H9 (cell line): ENCODE data around the gene VLDLR. TPM values are rescaled to one million over a fixed set of nuclear protein-coding genes. Genes with fewer than 3 reads are reported as not detected.

Experiments
- DNase-seq: peaks from one replicate; pipeline ENCODE4 v3.0.0-alpha.2; 2017
- H2AFZ ChIP-seq: one replicate; pipeline ENCODE4 v1.6.1; 2013; ENCODE audit warnings: mild to moderate bottlenecking, low read length, control low read depth, moderate library complexity
- H2AK5ac ChIP-seq: 2 replicates; pipeline ENCODE4 v1.6.1; 2013; ENCODE audit warnings: low read length, control low read depth, mixed read lengths; ENCODE audit not compliant: insufficient read length
- H2BK120ac ChIP-seq: one replicate; pipeline ENCODE4 v1.6.1; 2013; ENCODE audit warnings: low read depth, mild to moderate bottlenecking, low read length, control low read depth, inconsistent platforms; ENCODE audit not compliant: poor library complexity, severe bottlenecking
- H2BK12ac ChIP-seq: 2 replicates; pipeline ENCODE4 v1.6.1; 2013; ENCODE audit warnings: low read length, control low read depth, mixed read lengths, low read depth; ENCODE audit not compliant: insufficient read length
- H2BK15ac ChIP-seq: 2 replicates; pipeline ENCODE4 v1.6.1; 2013; ENCODE audit warnings: low read depth, low read length, control low read depth
- H2BK20ac ChIP-seq: one replicate; pipeline ENCODE4 v1.6.1; 2013; ENCODE audit warnings: low read depth, mild to moderate bottlenecking, low read length, control low read depth, inconsistent platforms; ENCODE audit not compliant: poor library complexity, severe bottlenecking
- H2BK5ac ChIP-seq: 2 replicates; pipeline ENCODE4 v1.6.1; 2013; ENCODE audit warnings: low read length, control low read depth, mixed read lengths; ENCODE audit not compliant: insufficient read length
- H3K14ac ChIP-seq: 2 replicates; pipeline ENCODE4 v1.6.1; 2013; ENCODE audit warnings: low read length, control low read depth; ENCODE audit not compliant: insufficient read depth
- H3K18ac ChIP-seq: 2 replicates; pipeline ENCODE4 v1.6.1; 2013; ENCODE audit warnings: low read depth, mild to moderate bottlenecking, mixed read lengths, low read length, control low read depth; ENCODE audit not compliant: insufficient read length
- H3K23ac ChIP-seq: 2 replicates; pipeline ENCODE4 v1.6.1; 2013; ENCODE audit warnings: low read length, control low read depth, mixed read lengths, low read depth; ENCODE audit not compliant: insufficient read length
- H3K23me2 ChIP-seq: 2 replicates; pipeline ENCODE4 v1.6.1; 2013; ENCODE audit warnings: low read depth, mild to moderate bottlenecking, mixed read lengths, low read length, control low read depth; ENCODE audit not compliant: insufficient read length, poor library complexity, severe bottlenecking
- H3K27ac ChIP-seq: 2 replicates; pipeline ENCODE4 v1.5.1; 2013; ENCODE audit warnings: low read length, control low read depth, mixed read lengths, low read depth; ENCODE audit not compliant: insufficient read length
- H3K27me3 ChIP-seq: 2 replicates; pipeline ENCODE4 v1.6.1; 2013; ENCODE audit warnings: low read length, control low read depth, inconsistent platforms; ENCODE audit not compliant: insufficient read depth
- H3K4ac ChIP-seq: 2 replicates; pipeline ENCODE4 v1.6.1; 2013; ENCODE audit warnings: low read depth, mild to moderate bottlenecking, control low read depth, inconsistent platforms, low read length, moderate library complexity
- H3K4me1 ChIP-seq: 2 replicates; pipeline ENCODE4 v1.6.1; 2013; ENCODE audit warnings: low read length, control low read depth, inconsistent platforms; ENCODE audit not compliant: insufficient read depth
- H3K4me2 ChIP-seq: 2 replicates; pipeline ENCODE4 v1.6.1; 2013; ENCODE audit warnings: low read length, control low read depth, mixed read lengths; ENCODE audit not compliant: insufficient read length, insufficient read depth
- H3K56ac ChIP-seq: 2 replicates; pipeline ENCODE4 v1.6.1; 2013; ENCODE audit warnings: low read depth, mild to moderate bottlenecking, mixed read lengths, low read length, control low read depth; ENCODE audit not compliant: insufficient read length
- H3K79me1 ChIP-seq: 2 replicates; pipeline ENCODE4 v1.6.1; 2013; ENCODE audit warnings: low read depth, mild to moderate bottlenecking, moderate library complexity, low read length, control low read depth, inconsistent platforms; ENCODE audit not compliant: insufficient read depth, poor library complexity, severe bottlenecking
- H3K79me2 ChIP-seq: 2 replicates; pipeline ENCODE4 v1.6.1; 2013; ENCODE audit warnings: low read length, control low read depth, inconsistent platforms; ENCODE audit not compliant: insufficient read depth
- H3K9ac ChIP-seq: 2 replicates; pipeline ENCODE4 v1.6.1; 2013; ENCODE audit warnings: low read length, control low read depth, mixed read lengths; ENCODE audit not compliant: insufficient read length; ENCODE audit errors: extremely low read depth
- H3K9me3 ChIP-seq: one replicate; pipeline ENCODE4 v1.6.1; 2013; ENCODE audit warnings: low read depth, low read length, inconsistent platforms; ENCODE audit not compliant: control insufficient read depth
- H3T11ph ChIP-seq: one replicate; pipeline ENCODE4 v1.6.1; 2013; ENCODE audit warnings: mild to moderate bottlenecking, low read length, control low read depth, inconsistent platforms
- H4K20me1 ChIP-seq: one replicate; pipeline ENCODE4 v1.6.1; 2013; ENCODE audit not compliant: control insufficient read depth, insufficient read length, insufficient read depth
- H4K5ac ChIP-seq: 2 replicates; pipeline ENCODE4 v1.6.1; 2013; ENCODE audit warnings: low read depth, mild to moderate bottlenecking, mixed read lengths, low read length, control low read depth; ENCODE audit not compliant: insufficient read length
- H4K8ac ChIP-seq: replicated peaks from 2 replicates; pipeline ENCODE4 v1.6.1; 2013; ENCODE audit warnings: low read length, control low read depth, mixed read lengths, low read depth; ENCODE audit not compliant: insufficient read length
- H4K91ac ChIP-seq: 2 replicates; pipeline ENCODE4 v1.6.1; 2013; ENCODE audit warnings: low read depth, mild to moderate bottlenecking, moderate library complexity, mixed read lengths, low read length, control low read depth; ENCODE audit not compliant: insufficient read length
- H3K27ac Mint-ChIP-seq, 3 experiments: 2 replicates in 2 of 3; 3 replicates in 1 of 3; pipeline ENCODE4 v1.8.0; 2020 to 2021; ENCODE audit warnings: mixed read lengths in 3 of 3, mild to moderate bottlenecking in 1 of 3, moderate library complexity in 1 of 3
- H3K27me3 Mint-ChIP-seq: 2 replicates; pipeline ENCODE4 v1.8.0; 2021; ENCODE audit warnings: low read depth, mild to moderate bottlenecking, moderate library complexity, mixed read lengths
- H3K36me3 Mint-ChIP-seq, 3 experiments: 2 replicates in 2 of 3; 3 replicates in 1 of 3; pipeline ENCODE4 v1.8.0; 2020 to 2021; ENCODE audit warnings: low read depth in 3 of 3, mixed read lengths in 3 of 3; ENCODE audit not compliant: insufficient read depth in 1 of 3
- H3K4me1 Mint-ChIP-seq, 2 experiments: 2 replicates each; pipeline ENCODE4 v1.8.0; 2020; ENCODE audit warnings: mixed read lengths in 2 of 2
- H3K4me3 Mint-ChIP-seq, 2 experiments: 2 replicates in 1 of 2; 3 replicates in 1 of 2; pipeline ENCODE4 v1.8.0; 2020 to 2021; ENCODE audit warnings: mild to moderate bottlenecking in 2 of 2, mixed read lengths in 2 of 2, moderate library complexity in 1 of 2
- H3K9me3 Mint-ChIP-seq, 2 experiments: 2 replicates in 1 of 2; 3 replicates in 1 of 2; pipeline ENCODE4 v1.8.0; 2020; ENCODE audit warnings: mild to moderate bottlenecking in 2 of 2, mixed read lengths in 2 of 2, moderate library complexity in 1 of 2
- CTCF ChIP-seq: fragments of 200-600 bp; sonication (generic); conservative IDR thresholded peaks from 3 replicates; pipeline ENCODE4 v1.8.0; 2021; ENCODE audit warnings: antibody characterized with exemption, mild to moderate bottlenecking
- WGBS: extraction: QIAGEN DNeasy Blood & Tissue Kit; methylation state at CpG from one replicate; pipeline ENCODE4 v1.1.7; 2013; ENCODE audit warnings: missing lambda C conversion rate, low lambda C conversion rate, mixed read lengths; ENCODE audit not compliant: insufficient read length; ENCODE audit errors: extremely low coverage; 5-methylcytosine and 5-hydroxymethylcytosine counted together
- total RNA-seq: library from RNA; stranded (reverse); gene quantifications from 2 replicates; pipeline ENCODE4 v1.2.1, GENCODE V29; 2021

The VLDLR gene
- total RNA-seq, 1 experiment from 2014 or later: 19.1 TPM

DNA sequence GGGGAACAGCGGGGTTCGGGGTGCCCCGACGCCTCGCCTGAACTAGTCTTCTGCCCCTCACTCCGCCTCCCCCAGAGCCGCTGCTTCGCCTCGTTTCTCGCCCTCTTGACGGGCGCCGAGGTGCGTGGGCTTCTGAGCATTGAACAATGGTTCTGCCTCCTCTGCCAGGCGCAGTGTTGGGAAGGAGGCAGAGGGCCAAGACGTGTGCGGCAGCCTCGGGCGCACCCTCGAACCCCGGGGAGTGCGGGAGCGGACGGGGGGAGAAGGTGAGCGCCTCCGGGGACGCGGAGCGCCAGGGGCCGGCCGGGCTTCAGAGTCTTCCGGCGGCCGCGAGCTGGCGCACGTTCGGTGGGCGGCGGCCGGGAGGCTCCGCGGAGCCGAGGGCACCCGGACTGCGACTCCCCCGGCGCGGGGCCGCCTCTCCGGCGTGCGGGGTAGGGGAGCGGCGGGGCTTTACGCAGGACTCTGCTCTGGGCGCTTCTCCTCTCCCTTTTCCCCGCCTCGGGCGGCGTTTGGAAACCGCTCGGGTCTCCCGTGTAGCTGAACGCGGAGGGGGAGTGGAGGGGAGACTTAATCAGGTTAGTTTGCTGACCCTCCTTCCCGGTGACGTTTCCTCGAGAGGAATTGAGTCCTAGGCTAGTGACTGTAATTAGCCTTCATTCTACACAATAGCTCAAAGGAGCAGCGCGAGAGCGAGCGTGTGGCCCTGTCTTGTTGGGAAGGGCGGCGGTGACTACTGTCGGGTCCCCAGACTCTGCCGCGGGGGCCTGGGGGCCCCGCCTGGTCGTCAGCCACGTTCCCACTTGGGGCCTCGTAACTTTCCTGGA lies 1.1 kb downstream of the VLDLR start:
- DNase-seq: peak; percentile 39
- H3K79me2 ChIP-seq: peaks cover 25% of the 10 kb centered on the region
- peaks cover 40% of the 10 kb centered on the region for H3K27me3 Mint-ChIP-seq
- H3K9me3 ChIP-seq: no peaks in the 10 kb centered on the region
- H3K4ac ChIP-seq: no peak overlapping the region
- no peak overlapping the region for H4K5ac ChIP-seq
- no peaks in the 10 kb centered on the region for H4K20me1 ChIP-seq
- peaks cover 37 to 52% of the 10 kb centered on the region in 2 experiments for H3K4me1 Mint-ChIP-seq
- H2BK12ac ChIP-seq: peak overlapping the region; percentile 94
- H3K4me1 ChIP-seq: peaks cover 12% of the 10 kb centered on the region
- H3K27ac Mint-ChIP-seq: peak overlapping the region in 1 of 3 experiments; percentile 94; a peak in 2 of 7 replicates
- H4K91ac ChIP-seq: no peak overlapping the region
- H3K56ac ChIP-seq: no peak overlapping the region
- no peak overlapping the region for H3K23ac ChIP-seq
- no peak overlapping the region for H2AFZ ChIP-seq
- peak overlapping the region; percentile 83 to 94 for H3K4me3 Mint-ChIP-seq
- no peak overlapping the region for H3T11ph ChIP-seq
- peak overlapping the region; percentile 79 for H3K9ac ChIP-seq
- no peak overlapping the region for H2BK15ac ChIP-seq
- no peak overlapping the region for H2AK5ac ChIP-seq
- no peak overlapping the region for H2BK120ac ChIP-seq
- WGBS: no CpG with 5 or more reads among the region's 82 CpGs
- H3K18ac ChIP-seq: peak overlapping the region; percentile 70
- peak overlapping the region; percentile 64 for H3K4me2 ChIP-seq
- H3K36me3 Mint-ChIP-seq: peaks cover 5 to 17% (median 8%) of the 10 kb centered on the region in 3 experiments; a peak in 6 of 7 replicates
- H3K9me3 Mint-ChIP-seq: peaks cover 0 to 4% of the 10 kb centered on the region in 2 experiments; a peak in 2 of 5 replicates
- no peak for TF ChIP-seq CTCF
- 0 out of 2 replicates have a peak, but pooled peaks cover 2% of the 10 kb centered on the region for H3K27me3 ChIP-seq
- H2BK5ac ChIP-seq: no peak overlapping the region
- no peak overlapping the region for H4K8ac ChIP-seq
- no peak overlapping the region for H2BK20ac ChIP-seq
- H3K27ac ChIP-seq: no peak overlapping the region
- H3K23me2 ChIP-seq: peaks cover 19% of the 10 kb centered on the region
- peaks cover 3% of the 10 kb centered on the region for H3K79me1 ChIP-seq
- peak overlapping the region; percentile 53; the same call in 1 of the 2 replicates for H3K14ac ChIP-seq
